ENCODE data around the gene DUSP16.
A peak's percentile ranks its signal among the peaks of the same experiment; 100 is the strongest.

The DUSP16 gene

DNA sequence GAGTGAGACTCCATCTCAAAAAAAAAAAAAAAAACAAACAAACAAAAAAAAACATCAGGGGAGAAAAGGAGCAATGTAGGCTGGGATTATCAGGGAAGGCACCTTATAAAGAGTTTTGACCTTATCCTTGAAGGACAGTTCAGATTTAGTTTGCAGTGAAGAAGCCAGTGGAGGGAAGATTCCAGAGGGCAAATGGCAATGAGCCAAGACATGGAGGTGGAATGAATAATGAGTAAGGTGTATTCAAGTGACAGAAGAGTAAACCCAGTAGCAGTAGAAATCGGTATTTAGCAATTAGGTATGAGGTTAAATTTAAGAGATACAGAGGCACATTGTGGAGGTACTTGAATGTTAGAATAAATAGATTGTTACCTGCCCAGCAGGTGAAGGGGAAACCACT is 2.2 kb upstream of the DUSP16 start:
- no peak for DNase-seq (ENCODE audit: low read depth)
- no peak for TF ChIP-seq CTCF (IDR thresholded peaks at IDR 0.05; ENCODE audit: low read depth, low read length, missing control alignments)
- H3K4me3 ChIP-seq (ENCODE audit: low read depth, low read length) = no peak overlapping the region
- in situ Hi-C loops (cut with HindIII; ENCODE audit: low sequenced_read_pairs) = no loop called here

DNA sequence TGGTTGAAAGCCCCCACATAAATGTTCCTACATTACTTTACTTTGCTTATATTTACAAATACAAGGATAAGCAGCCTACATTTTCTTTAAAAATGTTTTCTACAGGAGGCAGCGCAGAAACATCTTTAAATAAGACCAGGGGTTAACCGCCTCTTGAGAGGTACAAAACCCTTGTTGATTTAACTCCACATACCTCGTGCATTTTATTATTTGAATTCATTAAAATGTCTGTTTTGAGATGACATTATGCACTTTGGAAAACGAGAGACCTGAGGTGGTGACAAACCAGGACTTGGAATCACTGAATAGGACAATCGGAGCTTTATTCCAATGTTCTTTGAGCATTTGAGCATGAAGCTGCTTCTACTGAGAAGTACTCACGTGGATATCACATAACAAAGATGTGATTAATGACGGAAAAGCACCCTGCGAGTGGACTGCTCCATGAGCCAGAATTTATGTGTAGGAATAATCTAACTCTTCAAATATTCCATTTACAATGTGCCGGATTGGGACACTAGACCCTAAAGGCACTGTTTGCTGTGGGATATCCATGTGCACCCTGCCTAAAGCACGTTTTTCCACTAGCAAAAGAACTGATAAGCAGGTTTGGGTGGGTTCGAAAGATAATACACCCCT is 746 bp upstream of the DUSP16 start:
- H3K4me3 ChIP-seq (ENCODE audit: low read depth, low read length) = peak overlapping the region; percentile 81
- in situ Hi-C loops (cut with HindIII; ENCODE audit: low sequenced_read_pairs) = no loop called here
- no peak for DNase-seq (ENCODE audit: low read depth)
- TF ChIP-seq CTCF (IDR thresholded peaks at IDR 0.05; ENCODE audit: low read depth, low read length, missing control alignments) = no peak

GRCh38 chr12:12562016-12562483 is 613 bp downstream of the DUSP16 start:
- DNase-seq (ENCODE audit: low read depth) = no peak
- TF ChIP-seq CTCF (IDR thresholded peaks at IDR 0.05; ENCODE audit: low read depth, low read length, missing control alignments) = no peak

DNA sequence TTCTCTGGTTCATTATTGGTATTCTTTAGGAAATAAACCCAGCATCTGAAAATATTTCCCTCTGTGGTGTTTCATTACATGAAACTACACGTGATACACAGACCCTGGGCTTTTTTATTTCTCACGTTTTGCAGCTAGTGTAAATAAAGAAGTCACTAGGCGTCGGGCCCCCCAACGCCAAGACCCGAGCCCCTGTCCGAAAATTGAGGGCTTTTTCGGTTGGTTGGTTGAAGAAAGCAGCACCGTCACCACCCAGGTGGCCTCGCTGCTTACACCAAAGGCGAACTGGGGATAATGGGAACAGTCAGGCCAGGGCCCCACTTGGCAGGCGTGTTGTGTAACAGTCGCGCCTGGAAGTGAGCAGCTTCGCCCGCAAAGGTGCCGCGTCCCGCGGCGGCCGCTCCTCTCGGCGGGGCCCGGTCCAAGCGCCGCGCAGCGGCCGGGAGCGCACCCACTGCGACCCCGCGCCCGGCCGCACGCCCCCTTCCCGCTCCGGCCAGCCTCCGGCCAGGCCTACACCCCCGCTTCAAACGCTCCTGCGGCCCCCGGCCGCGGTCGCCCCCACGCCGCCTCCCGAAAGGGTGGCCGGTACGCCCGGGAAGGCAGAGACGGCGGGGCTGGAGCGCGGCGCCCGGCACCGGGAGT is 1.2 kb downstream of the DUSP16 start:
- H3K4me3 ChIP-seq (ENCODE audit: low read depth, low read length) = peak overlapping the region; percentile 81
- DNase-seq (ENCODE audit: low read depth) = no peak
- no peak for TF ChIP-seq CTCF (IDR thresholded peaks at IDR 0.05; ENCODE audit: low read depth, low read length, missing control alignments)
- in situ Hi-C loops (cut with HindIII; ENCODE audit: low sequenced_read_pairs) = no loop called here

More at GRCh38 chr12:12562016-12562483, 613 bp downstream of the DUSP16 start:
- in situ Hi-C loops (cut with HindIII; ENCODE audit: low sequenced_read_pairs) = no loop called here
- peak overlapping the region; percentile 81 for H3K4me3 ChIP-seq (ENCODE audit: low read depth, low read length)

DNA sequence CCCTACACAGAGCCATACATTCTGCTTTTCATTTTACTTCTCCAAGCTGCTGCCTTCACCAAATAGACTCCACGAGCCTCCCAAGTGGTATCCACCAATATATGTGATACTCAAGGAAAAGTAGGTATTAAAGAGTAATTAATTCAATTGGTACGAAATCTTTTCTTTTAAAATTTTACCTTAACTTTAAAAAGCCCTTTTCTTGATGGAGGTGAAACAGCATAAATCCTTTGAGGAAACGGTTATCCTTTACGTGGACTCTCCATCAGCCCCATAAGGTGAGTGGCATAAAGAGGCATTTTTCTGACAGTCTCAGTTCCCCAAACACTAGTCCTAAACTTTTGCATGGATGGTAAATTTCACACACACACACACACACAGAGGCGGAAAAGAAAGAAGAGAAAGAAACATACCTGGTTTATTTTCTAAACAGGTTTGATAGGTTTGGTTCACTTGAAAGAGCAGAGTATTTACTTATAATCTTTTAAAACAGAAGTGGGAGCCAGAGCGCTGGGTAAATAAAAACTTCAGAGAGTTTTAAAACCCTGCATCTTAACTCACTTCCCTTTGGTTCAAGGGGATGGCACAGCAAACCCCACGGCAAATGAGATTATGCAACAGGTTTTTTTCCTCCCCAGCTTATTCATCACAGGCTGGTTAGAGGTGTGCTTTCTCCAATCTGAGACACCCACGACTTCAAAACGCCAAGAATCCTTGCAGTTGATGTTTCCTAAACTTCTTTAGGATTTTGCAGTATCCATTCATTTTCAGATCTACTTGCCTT is 1.9 kb downstream of the DUSP16 start:
- peak overlapping the region; percentile 81 for H3K4me3 ChIP-seq (ENCODE audit: low read depth, low read length)
- in situ Hi-C loops (cut with HindIII; ENCODE audit: low sequenced_read_pairs) = no loop called here
- no peak for DNase-seq (ENCODE audit: low read depth)
- TF ChIP-seq CTCF (IDR thresholded peaks at IDR 0.05; ENCODE audit: low read depth, low read length, missing control alignments) = no peak

- peak overlapping the region; percentile 9 for H3K4me3 ChIP-seq (ENCODE audit: low read depth, low read length)
- in situ Hi-C loops (cut with HindIII; ENCODE audit: low sequenced_read_pairs) = no loop called here
- DNase-seq (ENCODE audit: low read depth) = no peak
- no peak for TF ChIP-seq CTCF (IDR thresholded peaks at IDR 0.05; ENCODE audit: low read depth, low read length, missing control alignments)
Measured at GRCh38 chr12:12559719-12560296, 2.9 kb downstream of the DUSP16 start.

Measured in astrocyte of the cerebellum (primary cell).